ENCODE results near the gene DNAJB11.

The DNAJB11 gene

GRCh38 chr3:186589121-186589520 lies 18.6 kb downstream of the DNAJB11 start:
- Histone ChIP-seq H3K9me3 (ENCODE audit: control insufficient read depth, insufficient read depth, low read length) (no peaks in the 10 kb centered on the region), H3K4me2 (ENCODE audit: low read length) (no peak overlapping the region), H3K36me3 (ENCODE audit: control insufficient read depth, low read length) (peaks cover 21% of the 10 kb centered on the region), H3F3A (ENCODE audit: control insufficient read depth, insufficient read depth) (peaks cover 11% of the 10 kb centered on the region; the same call in 1 of the 2 replicates), H3K27ac (ENCODE audit: low read depth, low read length) (no peak overlapping the region), H3K4me1 (ENCODE audit: control insufficient read depth, low read length) (no peaks in the 10 kb centered on the region), H3K27me3 (ENCODE audit: control insufficient read depth, low read length) (no peaks in the 10 kb centered on the region), H3K9me2 (replicated peaks; ENCODE audit: control insufficient read depth, low read length) (no peaks in the 10 kb centered on the region), H3K79me2 (ENCODE audit: control insufficient read depth, low read length) (no peaks in the 10 kb centered on the region), H3K4me3 (ENCODE audit: low read length) (no peak overlapping the region), H4K20me1 (ENCODE audit: control insufficient read depth, insufficient read depth, low read depth, low read length) (no peaks in the 10 kb centered on the region)
- no peak for TF ChIP-seq CTCF (IDR thresholded peaks at IDR 0.05; ENCODE audit: low read depth, low read length, poor library complexity, severe bottlenecking)
- TF ChIP-seq EZH2phosphoT487 (IDR thresholded peaks at IDR 0.05; ENCODE audit: borderline replicate concordance, low read length): no peak

- H3K4me2 ChIP-seq (ENCODE audit: low read length): no peak overlapping the region
These were observed 19.5 kb downstream of the DNAJB11 start for GRCh38 chr3:186589856-186590579.

GRCh38 chr3:186590580-186591295 lies 20.2 kb downstream of the DNAJB11 start:
- Histone ChIP-seq H3K36me3 (ENCODE audit: control insufficient read depth, low read length) (peaks cover 5% of the 10 kb centered on the region), H3K4me1 (ENCODE audit: control insufficient read depth, low read length) (no peaks in the 10 kb centered on the region), H3K4me3 (ENCODE audit: low read length) (no peak overlapping the region), H3F3A (ENCODE audit: control insufficient read depth, insufficient read depth) (peaks cover 8% of the 10 kb centered on the region; the same call in 1 of the 2 replicates), H4K20me1 (ENCODE audit: control insufficient read depth, insufficient read depth, low read depth, low read length) (no peaks in the 10 kb centered on the region), H3K9me3 (ENCODE audit: control insufficient read depth, insufficient read depth, low read length) (no peaks in the 10 kb centered on the region), H3K27me3 (ENCODE audit: control insufficient read depth, low read length) (no peaks in the 10 kb centered on the region), H3K79me2 (ENCODE audit: control insufficient read depth, low read length) (no peaks in the 10 kb centered on the region), H3K27ac (ENCODE audit: low read depth, low read length) (no peak overlapping the region), H3K9me2 (replicated peaks; ENCODE audit: control insufficient read depth, low read length) (no peaks in the 10 kb centered on the region), H3K4me2 (ENCODE audit: low read length) (no peak overlapping the region)
- TF ChIP-seq CTCF (IDR thresholded peaks at IDR 0.05; ENCODE audit: low read depth, low read length, poor library complexity, severe bottlenecking): no peak
- TF ChIP-seq EZH2phosphoT487 (IDR thresholded peaks at IDR 0.05; ENCODE audit: borderline replicate concordance, low read length): no peak

More at GRCh38 chr3:186589856-186590579, 19.5 kb downstream of the DNAJB11 start:
- H3K9me3 ChIP-seq (ENCODE audit: control insufficient read depth, insufficient read depth, low read length): no peaks in the 10 kb centered on the region
- peaks cover 10% of the 10 kb centered on the region; the same call in 1 of the 2 replicates for H3F3A ChIP-seq (ENCODE audit: control insufficient read depth, insufficient read depth)
- H3K9me2 ChIP-seq (replicated peaks; ENCODE audit: control insufficient read depth, low read length): no peaks in the 10 kb centered on the region
- H3K4me3 ChIP-seq (ENCODE audit: low read length): no peak overlapping the region
- no peaks in the 10 kb centered on the region for H3K27me3 ChIP-seq (ENCODE audit: control insufficient read depth, low read length)
- TF ChIP-seq CTCF (IDR thresholded peaks at IDR 0.05; ENCODE audit: low read depth, low read length, poor library complexity, severe bottlenecking) (no peak), EZH2phosphoT487 (IDR thresholded peaks at IDR 0.05; ENCODE audit: borderline replicate concordance, low read length) (no peak)
- H3K36me3 ChIP-seq (ENCODE audit: control insufficient read depth, low read length): peaks cover 12% of the 10 kb centered on the region
- no peaks in the 10 kb centered on the region for H3K4me1 ChIP-seq (ENCODE audit: control insufficient read depth, low read length)
- H3K27ac ChIP-seq (ENCODE audit: low read depth, low read length): no peak overlapping the region
- H4K20me1 ChIP-seq (ENCODE audit: control insufficient read depth, insufficient read depth, low read depth, low read length): no peaks in the 10 kb centered on the region
- H3K79me2 ChIP-seq (ENCODE audit: control insufficient read depth, low read length): no peaks in the 10 kb centered on the region
